Measurements from ENCODE around the gene TPM2. TPM values are rescaled to one million over a fixed set of nuclear protein-coding genes. Genes with fewer than 3 reads are reported as not detected.
"Not testable (repeated sequence)": the region's sequence is repeated elsewhere in the genome, so short reads cannot be mapped to it uniquely, and the experiment has no call there.

The TPM2 gene
- total RNA-seq, 1 donor from 2014 or later = 244 TPM

DNA sequence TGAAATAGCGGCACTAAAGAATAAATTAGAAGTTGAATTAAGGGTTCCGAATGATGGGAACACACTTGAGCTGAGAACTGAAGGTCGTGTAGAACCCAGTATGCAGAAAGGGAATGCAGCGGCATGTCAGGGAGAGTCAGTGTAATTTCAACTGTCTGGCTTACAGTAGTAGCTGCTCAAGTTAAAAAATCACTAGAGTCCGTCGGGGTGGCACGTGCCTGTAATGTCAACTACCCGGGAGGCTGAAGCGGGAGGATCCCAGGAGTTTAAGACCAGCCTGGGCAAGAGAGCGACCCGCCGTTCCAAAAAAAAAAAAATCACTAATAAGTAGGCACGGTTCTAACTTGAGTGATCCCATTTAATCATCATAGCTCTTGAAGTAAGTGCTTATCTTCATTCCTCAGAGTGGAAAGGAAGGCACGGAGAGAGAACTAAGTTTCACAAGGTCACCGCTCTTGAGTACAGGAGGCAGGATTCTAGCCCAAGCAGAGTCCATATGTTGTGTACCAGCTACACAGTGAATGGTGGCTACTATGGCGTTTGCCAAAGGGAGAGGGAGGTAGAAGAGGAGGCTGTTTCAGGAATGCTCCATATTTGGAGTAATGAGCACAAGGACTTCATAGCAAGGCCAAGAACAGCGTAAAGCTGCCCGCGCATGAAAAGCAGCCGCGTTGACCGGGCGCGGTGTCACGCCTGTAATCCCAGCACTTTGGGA, 32.7 kb downstream of the TPM2 start:
- no peak for DNase-seq (ENCODE audit: low spot score)

DNA sequence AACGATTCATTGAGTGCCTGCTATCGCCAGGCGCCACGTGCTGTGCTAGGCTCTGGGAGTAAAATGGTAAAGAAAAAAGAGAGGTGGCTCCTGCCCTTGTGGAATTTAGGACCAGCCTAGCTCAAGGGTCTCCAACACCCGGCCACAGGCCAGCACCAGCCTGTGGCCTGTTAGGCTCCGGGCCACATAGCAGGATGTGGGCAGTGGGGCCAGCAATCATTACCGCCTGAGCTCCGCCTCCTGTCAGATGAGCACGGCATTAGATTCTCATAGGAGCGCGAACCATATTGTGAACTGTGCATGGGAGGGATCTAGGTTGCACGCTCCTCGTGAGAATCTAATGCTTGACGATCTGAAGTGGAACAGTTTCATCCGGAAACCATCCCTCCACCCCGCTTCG, 33.4 kb downstream of the TPM2 start:
- DNase-seq (ENCODE audit: low spot score) = no peak

DNA sequence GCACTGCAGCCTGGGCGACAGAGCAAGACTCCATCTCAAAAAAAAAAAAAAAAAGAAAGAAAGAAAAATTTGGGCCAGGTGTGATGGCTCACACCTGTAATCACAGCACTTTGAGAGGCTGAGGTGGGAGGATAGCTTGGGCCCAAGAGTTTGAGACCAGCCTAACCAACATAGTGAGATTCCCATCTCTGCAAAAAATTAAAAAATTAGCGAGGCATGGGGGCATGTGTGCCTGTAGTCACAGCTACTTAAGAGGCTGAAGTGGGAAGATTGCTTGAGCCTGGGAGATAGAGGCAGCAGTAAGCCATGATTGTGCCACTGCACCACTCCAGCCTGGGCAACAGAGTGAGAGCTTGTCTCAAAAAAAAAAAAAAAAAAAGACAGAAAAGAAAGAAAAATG, 36.1 kb downstream of the TPM2 start:
- no peak for DNase-seq (ENCODE audit: low spot score)

DNA sequence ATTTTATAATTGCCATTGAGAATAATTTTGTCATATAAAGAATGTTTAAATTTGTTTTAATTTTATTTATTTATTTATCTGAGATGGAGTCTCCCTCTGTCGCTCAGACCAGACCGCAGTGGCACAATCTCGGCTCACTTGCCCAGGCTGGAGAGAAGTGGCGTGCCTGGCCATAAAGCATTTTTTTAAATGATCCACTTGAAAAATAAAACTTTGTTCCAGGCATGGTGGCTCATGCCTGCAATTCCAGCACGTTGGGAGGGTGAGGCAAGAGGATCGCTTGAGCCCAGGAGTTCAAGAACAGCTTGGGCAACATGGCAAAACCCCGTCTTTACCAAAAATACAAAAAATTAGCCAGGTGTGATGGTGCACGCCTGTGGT, 36.9 kb downstream of the TPM2 start:
- no peak for DNase-seq (ENCODE audit: low spot score)

DNA sequence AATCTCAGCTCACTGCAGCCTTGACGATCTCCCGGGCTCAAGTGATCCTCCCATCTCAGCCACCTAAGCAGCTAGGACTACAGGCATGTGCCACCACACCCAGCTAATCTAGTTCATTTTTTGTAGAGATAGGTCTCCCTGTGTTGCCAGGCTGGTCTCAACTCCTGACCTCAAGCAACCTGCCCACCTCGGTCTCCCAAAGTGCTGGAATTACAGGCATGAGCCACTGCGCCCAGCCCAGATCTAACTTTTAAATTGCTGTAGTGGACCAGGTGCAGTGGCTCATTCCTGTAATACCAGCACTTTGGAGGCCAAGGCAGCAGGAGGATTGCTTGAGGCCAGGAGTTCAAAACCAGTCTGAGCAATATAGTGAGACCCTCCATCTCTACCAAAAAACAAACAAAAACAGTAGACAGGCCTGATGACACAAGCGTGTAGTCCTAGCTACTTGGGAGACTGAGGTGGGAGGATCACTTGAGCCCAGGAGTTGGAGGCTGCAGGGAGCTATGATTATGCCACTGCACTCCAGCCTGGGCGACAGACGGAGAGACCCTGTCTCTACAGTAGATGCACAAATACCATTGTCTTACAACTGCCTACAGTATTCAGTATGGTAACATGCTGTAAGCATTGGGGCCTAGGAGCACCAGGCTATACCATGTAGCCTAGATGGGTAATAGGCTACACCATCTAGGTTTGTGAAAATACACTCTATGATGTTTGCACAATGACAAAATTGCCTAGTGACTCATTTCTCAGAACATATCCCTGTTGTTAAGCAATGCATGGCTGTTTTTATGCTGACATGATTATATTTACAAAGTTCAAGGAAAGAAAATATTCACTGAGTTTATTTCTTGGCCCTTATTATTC, 37.5 kb downstream of the TPM2 start:
- DNase-seq (ENCODE audit: low spot score) = no peak

DNA sequence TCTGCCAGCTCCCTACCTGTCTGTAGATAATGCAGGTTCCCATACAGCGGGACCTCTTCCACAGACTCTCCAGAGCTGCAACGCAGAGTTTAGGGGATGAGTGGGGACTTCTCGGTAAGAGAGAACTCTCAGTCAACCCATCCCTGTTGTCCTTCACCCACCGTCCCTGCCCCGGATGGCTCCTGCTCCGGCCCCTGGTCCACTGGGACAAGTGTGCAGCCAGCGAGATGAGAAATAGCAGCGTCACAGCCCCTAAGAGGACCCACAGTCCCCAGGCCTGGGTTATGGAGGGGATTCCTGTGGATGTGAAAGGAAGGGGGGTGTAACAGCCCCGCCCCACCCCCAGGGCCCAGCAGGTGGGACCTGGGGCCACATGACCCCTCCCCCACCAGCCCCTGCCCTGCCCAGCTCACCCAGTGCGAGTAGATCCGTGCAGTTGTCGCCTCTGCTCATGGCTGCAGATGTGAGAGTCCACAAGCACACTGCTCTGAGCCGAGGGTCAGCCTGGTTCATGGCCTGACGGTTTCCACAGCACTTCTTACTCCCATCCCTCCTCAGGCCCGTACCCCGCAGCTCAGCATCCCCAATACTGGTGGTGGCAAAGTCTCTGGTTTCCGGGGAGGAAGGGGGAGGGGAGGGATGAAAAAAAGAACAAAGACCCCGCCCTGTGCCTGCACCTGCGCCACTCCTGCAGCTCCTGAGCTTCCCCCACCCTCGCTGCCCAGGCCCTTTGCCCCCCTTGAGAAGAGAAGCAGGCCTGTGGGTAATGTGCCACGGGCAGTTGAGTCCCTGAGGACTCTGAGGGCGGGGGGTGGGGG, 39.2 kb downstream of the TPM2 start, which contains the start of gene SIT1:
Gene SIT1, minus strand, starts transcription at position 591 of the 818 bp plus-strand sequence. Its CDS starts 78 bp downstream, at position 513.
- no peak for DNase-seq (ENCODE audit: low spot score)

DNA sequence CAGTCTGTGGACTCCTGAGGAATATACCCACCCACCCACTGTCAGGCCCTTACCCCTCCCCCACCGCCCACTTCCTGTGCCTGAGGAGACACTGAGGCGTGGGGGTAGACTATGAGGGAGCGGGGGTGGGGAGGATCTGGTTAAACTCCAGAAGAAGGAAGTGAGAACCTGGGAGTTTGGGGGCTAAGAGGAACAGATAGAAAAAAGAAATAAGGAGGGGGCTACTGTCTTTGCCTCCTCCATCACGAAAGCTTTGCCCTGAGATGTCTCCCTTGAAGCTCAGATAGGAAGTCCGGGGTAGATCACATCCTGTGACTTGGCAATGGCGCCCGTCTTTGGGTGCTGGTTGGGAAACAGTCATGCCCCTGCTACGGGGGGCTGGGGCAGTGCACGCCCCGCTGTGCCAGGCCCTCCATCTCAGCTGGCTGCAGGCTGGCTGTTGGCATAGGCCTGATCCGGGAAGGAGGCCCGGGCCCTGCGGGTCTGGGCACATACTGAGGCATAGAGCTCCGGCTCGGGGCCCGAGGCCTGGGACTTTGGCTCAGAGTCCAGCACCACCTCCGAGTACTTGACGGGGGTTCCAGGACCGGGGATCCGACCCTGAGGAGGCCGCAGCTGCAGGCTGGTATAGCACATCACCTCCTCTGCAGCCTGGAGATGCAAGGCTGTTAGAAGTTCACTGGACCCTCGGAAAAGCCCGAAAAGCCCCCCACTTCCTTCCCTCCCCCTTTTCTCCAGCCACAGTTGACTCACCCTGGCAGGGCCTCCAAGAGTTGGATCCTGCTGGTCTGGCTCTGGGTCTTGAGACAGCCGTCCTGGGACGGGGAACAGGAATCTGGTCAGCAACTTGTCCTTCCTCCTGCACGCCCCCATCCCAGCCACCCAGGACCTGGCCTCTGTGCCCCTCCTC, 40.0 kb downstream of the TPM2 start:
- DNase-seq (ENCODE audit: low spot score) = no peak

DNA sequence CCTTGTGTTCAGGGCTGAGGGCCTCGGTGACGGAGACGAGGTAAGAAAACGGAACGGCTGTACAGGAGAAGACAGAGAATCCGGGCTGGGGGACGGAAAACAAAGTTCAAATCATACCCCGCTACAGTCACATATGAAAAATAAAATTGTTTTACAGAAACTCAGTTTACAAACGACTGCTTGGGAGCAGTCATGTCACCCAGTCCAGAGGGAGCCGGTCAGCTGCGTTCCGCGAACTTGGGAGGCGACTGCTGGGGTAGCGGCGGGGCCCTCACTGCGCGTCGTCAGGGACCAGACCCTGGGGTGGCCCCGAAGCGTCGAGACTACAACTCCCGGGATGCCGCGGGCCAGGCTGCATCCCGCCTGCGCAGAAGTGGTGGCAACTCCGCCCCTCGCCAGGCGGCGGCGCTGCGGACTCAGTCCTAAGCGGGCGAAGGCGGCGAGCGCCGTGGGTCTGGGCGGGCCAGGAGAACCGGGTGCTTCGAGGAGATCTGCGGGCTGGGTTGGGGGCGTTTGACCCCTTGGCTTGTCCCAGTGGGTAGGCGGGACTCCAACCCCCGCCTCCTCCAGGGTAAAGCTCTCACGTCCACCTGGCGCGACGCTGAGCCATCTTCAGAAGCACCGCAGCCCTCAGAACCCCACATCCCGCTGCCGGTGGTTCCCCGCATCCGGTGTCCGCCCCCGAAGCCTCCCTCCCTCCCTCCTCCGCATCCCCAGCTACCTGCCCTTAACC, 43.0 kb downstream of the TPM2 start:
- DNase-seq (ENCODE audit: low spot score) = peak; percentile 98

DNA sequence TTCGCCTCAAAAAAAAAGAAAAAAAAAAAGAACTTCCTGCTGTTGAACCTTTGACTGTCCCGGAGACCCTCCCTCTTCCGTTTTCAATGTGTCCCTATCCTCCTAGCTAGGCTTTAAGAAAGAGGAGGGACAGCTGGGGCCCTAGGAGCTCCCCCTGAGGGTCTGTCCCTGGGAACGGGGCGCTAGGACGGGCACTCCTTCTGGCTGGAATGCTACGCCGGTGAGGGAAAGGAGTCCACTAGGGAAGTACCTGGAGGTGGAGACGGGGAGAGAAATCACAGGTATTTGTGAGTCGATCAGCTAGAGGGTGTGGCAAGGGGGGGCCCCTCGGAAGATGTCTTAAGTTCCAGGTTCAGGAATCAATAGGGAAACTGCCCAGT, 43.6 kb downstream of the TPM2 start:
- DNase-seq (ENCODE audit: low spot score) = no peak

DNA sequence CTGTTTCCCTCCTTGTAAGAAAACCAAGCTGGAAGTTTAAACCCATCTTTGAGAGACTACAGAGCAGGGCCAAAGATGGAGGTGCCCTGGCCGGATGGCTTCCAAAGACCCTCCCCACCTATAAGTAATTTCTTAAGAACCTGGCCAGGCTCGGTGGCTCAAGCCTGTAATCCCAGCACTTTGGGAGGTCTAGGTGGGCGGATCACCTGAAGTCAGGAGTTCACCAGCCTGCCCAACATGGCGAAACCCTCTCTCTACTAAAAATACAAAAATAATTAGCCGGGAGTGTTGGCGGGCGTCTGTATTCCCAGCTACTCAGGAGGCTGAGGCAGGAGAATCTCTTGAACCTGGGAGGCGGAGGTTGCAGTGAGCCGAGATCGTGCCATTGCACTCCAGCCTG, 44.0 kb downstream of the TPM2 start:
- DNase-seq (ENCODE audit: low spot score) = not testable (repeated sequence)

DNA sequence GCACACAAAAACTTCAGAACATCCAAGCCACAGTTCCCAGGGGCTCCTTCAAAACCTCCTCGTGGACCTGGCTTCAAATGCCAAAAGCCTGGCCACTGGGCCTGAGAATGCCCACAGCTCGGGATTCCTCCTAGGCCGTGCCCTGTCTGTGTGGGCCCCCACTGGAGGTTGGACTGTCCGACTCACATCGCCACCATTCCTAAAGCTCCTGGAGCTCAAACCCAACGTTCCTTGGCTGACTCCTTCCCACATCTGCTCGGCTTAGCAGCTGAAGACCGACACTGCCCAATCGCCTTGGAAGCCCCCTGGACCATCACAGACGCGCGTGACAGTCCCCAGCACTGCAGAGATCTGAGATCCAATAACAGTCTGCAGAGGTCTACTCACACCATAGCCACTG, 46.7 kb downstream of the TPM2 start:
- DNase-seq (ENCODE audit: low spot score) = no peak

DNA sequence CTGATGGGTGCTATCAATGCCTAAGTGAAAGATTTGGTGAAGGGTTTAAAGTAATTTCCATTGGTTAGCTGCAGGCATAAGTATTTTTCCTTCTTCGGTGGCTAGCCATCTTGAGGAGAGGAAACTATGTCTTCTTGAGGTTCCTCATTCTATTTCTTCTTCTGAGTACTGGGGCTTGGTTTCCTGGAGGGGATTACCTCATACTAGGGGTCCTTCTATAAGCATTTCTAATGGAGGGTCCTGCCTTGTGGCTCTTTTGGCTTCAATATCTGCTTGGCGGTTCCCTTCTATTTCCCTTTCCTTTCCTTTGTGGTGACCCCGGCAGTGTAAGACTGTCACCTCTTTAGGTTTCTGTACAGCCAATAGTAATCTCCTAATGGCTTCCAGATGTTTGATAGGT, 48.2 kb downstream of the TPM2 start:
- peak; percentile 0 for DNase-seq (ENCODE audit: low spot score)

DNA sequence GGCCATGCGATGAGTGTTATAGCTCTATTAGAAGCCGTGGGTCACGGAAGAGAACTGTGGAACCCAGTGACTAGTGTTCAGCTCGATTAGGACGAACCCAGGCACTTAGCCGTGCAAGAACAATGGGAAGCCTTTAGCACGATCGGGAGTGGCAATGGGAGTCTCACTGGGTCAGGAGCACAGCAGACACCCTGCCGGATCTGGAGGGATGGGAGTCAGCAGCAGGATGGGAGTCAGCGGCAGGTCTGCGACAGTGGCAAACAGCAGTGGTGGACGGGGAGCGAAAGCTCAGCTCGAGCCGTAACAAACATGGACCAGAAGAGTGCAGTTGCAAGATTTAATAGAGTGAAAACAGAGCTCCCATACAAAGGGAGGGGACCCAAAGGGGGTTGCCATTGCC, 49.3 kb downstream of the TPM2 start:
- DNase-seq (ENCODE audit: low spot score) = not testable (repeated sequence)

DNA sequence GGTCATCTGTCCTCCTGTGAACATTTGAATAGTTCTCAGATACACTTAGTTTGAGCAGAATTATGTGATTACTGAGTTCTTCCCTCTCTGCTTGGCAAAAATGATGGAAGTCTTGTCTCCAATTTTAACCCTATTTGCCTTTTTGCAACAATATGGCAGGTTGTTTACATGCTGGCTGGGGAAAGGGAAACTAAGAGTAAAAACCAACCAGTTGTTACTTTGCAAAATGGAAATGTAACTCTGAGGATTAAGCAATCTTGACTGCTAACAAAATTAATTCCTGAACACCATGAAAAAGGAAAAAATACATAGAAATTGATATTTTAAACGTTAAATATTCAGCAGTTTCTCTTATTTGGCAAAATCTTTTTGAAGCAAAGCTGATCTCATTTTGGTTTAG, 50.1 kb downstream of the TPM2 start:
- DNase-seq (ENCODE audit: low spot score) = no peak

DNA sequence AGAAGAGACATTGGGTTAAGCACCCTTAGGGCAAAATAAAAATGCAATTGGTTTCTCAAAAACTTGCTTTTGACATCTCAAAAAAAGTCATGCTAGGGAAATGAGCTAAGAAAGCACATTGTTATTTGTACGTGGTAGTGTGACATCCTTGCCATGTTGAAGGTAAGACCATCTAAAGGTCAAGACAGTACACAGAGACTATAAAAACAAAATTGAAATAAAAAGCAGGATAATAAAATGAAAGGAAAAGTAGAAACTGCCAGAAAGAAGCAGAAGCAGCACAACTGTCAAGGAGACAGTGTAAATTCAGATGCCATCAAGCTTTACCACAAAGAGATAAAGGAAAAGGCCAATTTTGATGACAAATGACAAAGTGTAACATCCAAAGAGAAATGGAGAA, 50.5 kb downstream of the TPM2 start:
- not testable (repeated sequence) for DNase-seq (ENCODE audit: low spot score)

DNA sequence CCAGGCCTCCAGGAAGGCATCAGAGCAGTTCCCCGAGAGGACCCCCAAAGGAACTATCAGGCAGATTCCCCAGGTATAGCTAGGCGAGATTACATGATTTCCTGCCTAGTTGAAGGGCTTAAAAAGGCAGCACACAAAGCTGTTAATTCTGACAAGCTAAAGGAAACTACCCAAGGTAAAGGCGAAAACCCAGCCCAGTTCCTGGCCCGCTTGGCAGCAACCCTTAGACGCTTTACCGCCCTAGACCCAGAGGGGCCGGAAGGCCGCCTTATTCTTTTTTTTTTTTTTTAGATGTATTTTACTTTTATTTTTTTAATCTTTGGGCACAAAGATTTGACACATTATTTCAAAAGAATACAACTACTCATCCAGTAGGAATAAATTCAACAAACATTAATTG, 51.0 kb downstream of the TPM2 start:
- peak; percentile 16 for DNase-seq (ENCODE audit: low spot score)

DNA sequence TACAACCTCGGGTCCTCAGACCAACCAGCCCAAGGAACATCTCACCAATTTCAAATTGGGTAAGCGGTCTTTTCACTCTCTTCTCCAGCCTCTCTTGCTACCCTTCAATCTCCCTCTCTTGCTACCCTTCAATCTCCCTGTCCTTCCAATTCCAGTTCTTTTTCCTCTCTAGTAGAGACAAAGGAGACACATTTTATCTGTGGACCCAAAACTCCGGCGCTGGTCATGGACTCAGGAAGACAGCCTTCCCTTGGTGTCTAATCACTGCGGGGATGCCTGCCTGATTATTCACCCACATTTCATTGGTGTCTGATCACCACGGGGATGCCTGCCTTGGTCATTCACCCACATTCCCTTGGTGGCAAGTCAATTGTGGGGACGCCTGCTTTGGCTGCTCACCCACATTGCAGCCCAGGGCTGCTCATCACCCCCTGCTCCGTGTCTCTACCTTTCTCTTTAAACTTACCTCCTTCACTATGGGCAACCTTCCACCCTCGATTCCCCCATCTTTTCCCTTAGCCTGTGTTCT, 52.2 kb downstream of the TPM2 start:
- DNase-seq (ENCODE audit: low spot score) = peak; percentile 3

DNA sequence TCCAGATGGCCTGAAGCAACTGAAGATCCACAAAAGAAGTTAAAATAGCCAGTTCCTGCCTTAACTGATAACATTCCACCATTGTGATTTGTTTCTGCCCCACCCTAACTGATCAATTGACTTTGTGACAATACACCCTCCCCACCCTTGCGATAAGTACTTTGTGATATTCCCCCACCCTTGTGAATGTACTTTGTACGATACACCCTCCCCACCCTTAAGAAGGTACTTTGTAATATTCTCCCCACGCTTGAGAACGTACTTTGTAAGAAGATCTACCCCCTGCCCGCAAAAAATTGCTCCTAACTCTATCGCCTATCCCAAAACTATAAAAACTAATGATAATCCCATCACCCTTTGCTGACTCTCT, 52.9 kb downstream of the TPM2 start:
- not testable (repeated sequence) for DNase-seq (ENCODE audit: low spot score)

DNA sequence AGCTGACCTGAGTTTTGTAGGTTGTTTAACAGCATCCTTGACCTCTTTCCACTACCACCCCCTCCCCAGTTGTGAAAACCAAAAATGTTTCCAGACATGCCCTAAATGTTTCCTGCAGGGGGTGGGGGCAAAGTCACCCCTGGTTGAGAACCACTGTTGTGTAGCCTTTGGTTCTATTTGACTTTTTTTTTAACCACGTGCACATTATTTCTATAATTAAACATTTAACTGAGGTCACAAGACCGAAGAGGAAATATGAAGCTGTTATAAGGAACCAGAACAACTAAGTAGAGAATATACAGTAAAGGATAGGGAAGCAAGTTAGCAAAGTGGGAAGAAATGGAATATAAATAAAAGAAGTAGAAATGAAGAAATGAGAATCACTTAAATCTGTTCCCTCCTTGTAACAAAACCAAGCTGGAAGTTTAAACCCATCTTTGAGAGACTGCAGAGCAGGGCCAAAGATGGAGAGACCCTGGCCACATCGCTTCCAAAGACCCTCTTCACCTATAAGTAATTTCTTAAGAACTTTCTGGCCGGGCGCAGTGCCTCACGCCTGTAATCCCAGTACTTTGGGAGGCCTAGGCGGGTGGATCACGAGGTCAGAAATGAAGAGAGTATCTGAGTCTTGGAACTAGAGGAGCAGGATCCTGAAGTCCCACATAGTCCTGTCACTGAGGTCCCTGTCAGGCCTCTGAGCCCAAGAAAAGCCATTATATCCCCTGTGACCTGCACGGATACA, 53.4 kb downstream of the TPM2 start:
- peak; percentile 68 for DNase-seq (ENCODE audit: low spot score)
